SK-N-SH (cell line): Measurements from ENCODE around the gene SULT2A1.

Experiments
- ELF1 ChIP-seq: IDR thresholded peaks from 2 replicates; pipeline ENCODE4 v1.4.0; 2012
- EP300 ChIP-seq, 2 experiments: IDR thresholded peaks; 2 replicates each; pipeline versions ENCODE4 v1.4.0 to v1.6.1; 2012; ENCODE audit warnings: borderline replicate concordance in 1 of 2, low read depth in 1 of 2, low read length in 1 of 2
- EZH2phosphoT487 ChIP-seq: fragments of 200-600 bp; sonication (generic); IDR thresholded peaks from 2 replicates; pipeline ENCODE4 v1.6.1; 2017; ENCODE audit warnings: low read depth, mixed run types, mild to moderate bottlenecking, antibody characterized with exemption, moderate library complexity, borderline replicate concordance
- GABPA ChIP-seq: IDR thresholded peaks from 2 replicates; pipeline ENCODE4 v1.4.0; 2012; ENCODE audit warnings: low read depth, mild to moderate bottlenecking
- NFIC ChIP-seq: IDR thresholded peaks from 2 replicates; pipeline ENCODE4 v1.4.0; 2012; ENCODE audit warnings: borderline replicate concordance
- POLR2AphosphoS5 ChIP-seq: IDR thresholded peaks from 2 replicates; pipeline ENCODE4 v1.6.1; 2012; ENCODE audit warnings: low read depth, low read length
- RFX5 ChIP-seq: IDR thresholded peaks from 2 replicates; pipeline ENCODE4 v1.6.1; 2012; ENCODE audit warnings: mild to moderate bottlenecking, improper control_type of control experiment, low read length
- TCF12 ChIP-seq: IDR thresholded peaks from 2 replicates; pipeline ENCODE4 v1.4.0; 2012
- TEAD4 ChIP-seq: IDR thresholded peaks from 2 replicates; pipeline ENCODE4 v1.4.0; 2012; ENCODE audit warnings: mild to moderate bottlenecking, borderline replicate concordance; ENCODE audit not compliant: insufficient read depth
- TF ChIP-seq, protein P1 (sequence below): fragments of 200-600 bp; sonication (generic); IDR thresholded peaks from 2 replicates; pipeline ENCODE4 v1.6.1; 2017; ENCODE audit warnings: antibody characterized with exemption, mild to moderate bottlenecking, moderate library complexity
- TF ChIP-seq, protein P2 (sequence below): IDR thresholded peaks from 2 replicates; pipeline ENCODE4; 2012
- TF ChIP-seq, protein P3 (sequence below): IDR thresholded peaks from 2 replicates; pipeline ENCODE4 v1.6.1; 2012; ENCODE audit warnings: mild to moderate bottlenecking, low read depth, low read length, moderate library complexity
- TF ChIP-seq, protein P4 (sequence below): fragments of 150-350 bp; IDR thresholded peaks from 2 replicates; pipeline ENCODE4 v1.6.1; 2016; ENCODE audit warnings: mild to moderate bottlenecking, low read depth, low read length

DNA sequence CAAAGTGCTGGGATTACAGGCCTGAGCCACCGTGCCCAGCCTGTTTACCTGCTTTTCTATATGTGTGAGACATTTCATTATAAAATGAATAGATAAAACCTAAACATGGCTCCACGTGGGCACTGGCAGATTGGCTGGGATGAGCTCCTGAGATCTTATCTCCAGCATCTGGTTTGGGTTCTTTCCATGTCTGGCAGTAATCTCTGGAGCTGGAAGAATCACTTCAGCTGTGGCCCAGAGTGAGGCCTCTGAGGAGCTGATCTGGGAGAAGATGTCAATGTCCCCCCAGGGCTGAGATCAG is 5.5 kb upstream of the SULT2A1 start:
- TF ChIP-seq, protein P1, sequence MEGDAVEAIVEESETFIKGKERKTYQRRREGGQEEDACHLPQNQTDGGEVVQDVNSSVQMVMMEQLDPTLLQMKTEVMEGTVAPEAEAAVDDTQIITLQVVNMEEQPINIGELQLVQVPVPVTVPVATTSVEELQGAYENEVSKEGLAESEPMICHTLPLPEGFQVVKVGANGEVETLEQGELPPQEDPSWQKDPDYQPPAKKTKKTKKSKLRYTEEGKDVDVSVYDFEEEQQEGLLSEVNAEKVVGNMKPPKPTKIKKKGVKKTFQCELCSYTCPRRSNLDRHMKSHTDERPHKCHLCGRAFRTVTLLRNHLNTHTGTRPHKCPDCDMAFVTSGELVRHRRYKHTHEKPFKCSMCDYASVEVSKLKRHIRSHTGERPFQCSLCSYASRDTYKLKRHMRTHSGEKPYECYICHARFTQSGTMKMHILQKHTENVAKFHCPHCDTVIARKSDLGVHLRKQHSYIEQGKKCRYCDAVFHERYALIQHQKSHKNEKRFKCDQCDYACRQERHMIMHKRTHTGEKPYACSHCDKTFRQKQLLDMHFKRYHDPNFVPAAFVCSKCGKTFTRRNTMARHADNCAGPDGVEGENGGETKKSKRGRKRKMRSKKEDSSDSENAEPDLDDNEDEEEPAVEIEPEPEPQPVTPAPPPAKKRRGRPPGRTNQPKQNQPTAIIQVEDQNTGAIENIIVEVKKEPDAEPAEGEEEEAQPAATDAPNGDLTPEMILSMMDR = no peak
- TF ChIP-seq, protein P2, sequence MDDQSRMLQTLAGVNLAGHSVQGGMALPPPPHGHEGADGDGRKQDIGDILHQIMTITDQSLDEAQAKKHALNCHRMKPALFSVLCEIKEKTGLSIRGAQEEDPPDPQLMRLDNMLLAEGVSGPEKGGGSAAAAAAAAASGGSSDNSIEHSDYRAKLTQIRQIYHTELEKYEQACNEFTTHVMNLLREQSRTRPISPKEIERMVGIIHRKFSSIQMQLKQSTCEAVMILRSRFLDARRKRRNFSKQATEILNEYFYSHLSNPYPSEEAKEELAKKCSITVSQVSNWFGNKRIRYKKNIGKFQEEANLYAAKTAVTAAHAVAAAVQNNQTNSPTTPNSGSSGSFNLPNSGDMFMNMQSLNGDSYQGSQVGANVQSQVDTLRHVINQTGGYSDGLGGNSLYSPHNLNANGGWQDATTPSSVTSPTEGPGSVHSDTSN = no peak
- TF ChIP-seq POLR2AphosphoS5 (no peak), EZH2phosphoT487 (no peak), TEAD4 (no peak), RFX5 (no peak), NFIC (no peak), EP300 (IDR thresholded peaks at IDR 0.05; ENCODE audit: borderline replicate concordance in 1 of 2, low read depth in 1 of 2, low read length in 1 of 2) (no peak), GABPA (no peak), TCF12 (no peak), ELF1 (no peak)
- TF ChIP-seq, protein P3, sequence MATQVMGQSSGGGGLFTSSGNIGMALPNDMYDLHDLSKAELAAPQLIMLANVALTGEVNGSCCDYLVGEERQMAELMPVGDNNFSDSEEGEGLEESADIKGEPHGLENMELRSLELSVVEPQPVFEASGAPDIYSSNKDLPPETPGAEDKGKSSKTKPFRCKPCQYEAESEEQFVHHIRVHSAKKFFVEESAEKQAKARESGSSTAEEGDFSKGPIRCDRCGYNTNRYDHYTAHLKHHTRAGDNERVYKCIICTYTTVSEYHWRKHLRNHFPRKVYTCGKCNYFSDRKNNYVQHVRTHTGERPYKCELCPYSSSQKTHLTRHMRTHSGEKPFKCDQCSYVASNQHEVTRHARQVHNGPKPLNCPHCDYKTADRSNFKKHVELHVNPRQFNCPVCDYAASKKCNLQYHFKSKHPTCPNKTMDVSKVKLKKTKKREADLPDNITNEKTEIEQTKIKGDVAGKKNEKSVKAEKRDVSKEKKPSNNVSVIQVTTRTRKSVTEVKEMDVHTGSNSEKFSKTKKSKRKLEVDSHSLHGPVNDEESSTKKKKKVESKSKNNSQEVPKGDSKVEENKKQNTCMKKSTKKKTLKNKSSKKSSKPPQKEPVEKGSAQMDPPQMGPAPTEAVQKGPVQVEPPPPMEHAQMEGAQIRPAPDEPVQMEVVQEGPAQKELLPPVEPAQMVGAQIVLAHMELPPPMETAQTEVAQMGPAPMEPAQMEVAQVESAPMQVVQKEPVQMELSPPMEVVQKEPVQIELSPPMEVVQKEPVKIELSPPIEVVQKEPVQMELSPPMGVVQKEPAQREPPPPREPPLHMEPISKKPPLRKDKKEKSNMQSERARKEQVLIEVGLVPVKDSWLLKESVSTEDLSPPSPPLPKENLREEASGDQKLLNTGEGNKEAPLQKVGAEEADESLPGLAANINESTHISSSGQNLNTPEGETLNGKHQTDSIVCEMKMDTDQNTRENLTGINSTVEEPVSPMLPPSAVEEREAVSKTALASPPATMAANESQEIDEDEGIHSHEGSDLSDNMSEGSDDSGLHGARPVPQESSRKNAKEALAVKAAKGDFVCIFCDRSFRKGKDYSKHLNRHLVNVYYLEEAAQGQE = no peak
- TF ChIP-seq, protein P4, sequence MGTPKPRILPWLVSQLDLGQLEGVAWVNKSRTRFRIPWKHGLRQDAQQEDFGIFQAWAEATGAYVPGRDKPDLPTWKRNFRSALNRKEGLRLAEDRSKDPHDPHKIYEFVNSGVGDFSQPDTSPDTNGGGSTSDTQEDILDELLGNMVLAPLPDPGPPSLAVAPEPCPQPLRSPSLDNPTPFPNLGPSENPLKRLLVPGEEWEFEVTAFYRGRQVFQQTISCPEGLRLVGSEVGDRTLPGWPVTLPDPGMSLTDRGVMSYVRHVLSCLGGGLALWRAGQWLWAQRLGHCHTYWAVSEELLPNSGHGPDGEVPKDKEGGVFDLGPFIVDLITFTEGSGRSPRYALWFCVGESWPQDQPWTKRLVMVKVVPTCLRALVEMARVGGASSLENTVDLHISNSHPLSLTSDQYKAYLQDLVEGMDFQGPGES = no peak
